GM12878 (cell line): ENCODE data around the gene USP51. TPM values are rescaled to one million over a fixed set of nuclear protein-coding genes. Genes with fewer than 3 reads are reported as not detected.

Source experiments
- ATAC-seq: fragments of 200-7000 bp; cut with Tn5 transposase; 3 replicates; pipeline ENCODE4 v1.9.1; 2020; ENCODE audit warnings: mild to moderate bottlenecking, moderate library complexity
- BruUV-seq: library from RNA; stranded (reverse); fragments of 400-500 nt; replicated peaks from 2 replicates; lab custom pipeline; 2021; lab: Mats Ljungman, UMichigan
- CTCF ChIA-PET: fragments of 300-600 bp; sonication (Branson Sonifier 250); formaldehyde crosslinking; extraction: SDS; loops from one replicate; lab custom pipeline; 2021; ENCODE audit warnings: inconsistent platforms; lab: Yijun Ruan, JAX
- POLR2A ChIA-PET: fragments of 350-600 bp; formaldehyde crosslinking; extraction: SDS; loops from one replicate; lab custom pipeline; 2021; ENCODE audit warnings: inconsistent platforms; lab: Charles Lee
- RAD21 ChIA-PET: fragments of 300-600 bp; sonication (Branson Sonifier 250); formaldehyde crosslinking; loops from one replicate; lab custom pipeline; 2023; ENCODE audit warnings: antibody characterized with exemption; ENCODE audit not compliant: unreplicated experiment; lab: Charles Lee
- SMC1A ChIA-PET: fragments of 300-600 bp; sonication (Branson Sonifier 250); formaldehyde crosslinking; loops from one replicate; lab custom pipeline; 2023; ENCODE audit not compliant: unreplicated experiment, uncharacterized antibody; lab: Charles Lee
- DNase-seq: peaks from one replicate; pipeline ENCODE4 v3.0.0-alpha.2; 2011; ENCODE audit warnings: low read depth, low spot score
- FAIRE-seq: peaks from 3 replicates; lab custom pipeline; 2011; peaks lifted over from hg19 to GRCh38; lab: Jason Lieb, UNC
- H2AFZ ChIP-seq: 2 replicates; pipeline ENCODE4 v1.6.0; 2011; ENCODE audit warnings: low read depth, low read length, control low read depth; ENCODE audit not compliant: control insufficient read depth
- H3K27ac ChIP-seq: 2 replicates; pipeline ENCODE4 v1.5.1; 2011; ENCODE audit warnings: control low read depth; ENCODE audit not compliant: control insufficient read depth, insufficient read depth
- H3K27me3 ChIP-seq, 2 experiments: replicated peaks in 1 of 2; 2 replicates each; pipeline versions ENCODE4 v1.6.0 to v1.6.1; 2011; ENCODE audit warnings: low read length in 1 of 2; ENCODE audit not compliant: control insufficient read depth in 2 of 2, insufficient read depth in 2 of 2
- H3K36me3 ChIP-seq, 2 experiments: 2 replicates each; pipeline ENCODE4 v1.5.1; 2011; ENCODE audit warnings: low read length in 1 of 2; ENCODE audit not compliant: control insufficient read depth in 2 of 2, insufficient read depth in 2 of 2
- H3K4me1 ChIP-seq: 2 replicates; pipeline ENCODE4 v1.6.1; 2011; ENCODE audit warnings: mild to moderate bottlenecking, low read length, moderate library complexity, mixed read lengths; ENCODE audit not compliant: control insufficient read depth, insufficient read depth
- H3K4me2 ChIP-seq: 2 replicates; pipeline ENCODE4 v1.6.0; 2011; ENCODE audit warnings: control low read depth; ENCODE audit not compliant: control insufficient read depth, insufficient read depth
- H3K4me3 ChIP-seq: fragments of 200-600 bp; sonication (generic); 2 replicates; pipeline ENCODE4 v1.5.1; 2016
- H3K79me2 ChIP-seq: 2 replicates; pipeline ENCODE4 v1.6.0; 2011; ENCODE audit warnings: low read length; ENCODE audit not compliant: control insufficient read depth, insufficient read depth
- H3K9ac ChIP-seq: 2 replicates; pipeline ENCODE4 v1.8.0; 2011; ENCODE audit warnings: low read length, control low read depth, mixed read lengths; ENCODE audit not compliant: control insufficient read depth, insufficient read depth
- H3K9me3 ChIP-seq: replicated peaks from 3 replicates; pipeline ENCODE4 v1.5.1; 2011; ENCODE audit warnings: mild to moderate bottlenecking, low read length; ENCODE audit not compliant: control insufficient read depth, insufficient read depth
- H4K20me1 ChIP-seq: 2 replicates; pipeline ENCODE4 v1.6.0; 2011; ENCODE audit not compliant: control insufficient read depth, insufficient read depth
- CHD4 ChIP-seq: fragments of 200-600 bp; sonication (generic); IDR thresholded peaks from 2 replicates; pipeline ENCODE4 v1.6.1; 2016; ENCODE audit warnings: mild to moderate bottlenecking
- KAT2A ChIP-seq: conservative IDR thresholded peaks from 2 replicates; pipeline ENCODE4 v1.6.1; 2011; ENCODE audit warnings: low read depth, low read length; ENCODE audit not compliant: control insufficient read depth
- PAX8 ChIP-seq: fragments of 450-650 bp; IDR thresholded peaks from 2 replicates; pipeline ENCODE4 v1.6.1; 2017; ENCODE audit warnings: mild to moderate bottlenecking, moderate library complexity
- TCF3 ChIP-seq: IDR thresholded peaks from 2 replicates; pipeline ENCODE4 v1.6.1; 2012; ENCODE audit warnings: low read depth, mild to moderate bottlenecking, low read length, borderline replicate concordance; ENCODE audit not compliant: insufficient read depth
- WGBS: methylation state at CpG from one replicate; pipeline ENCODE4 v1.1.6; 2016; ENCODE audit warnings: low lambda C conversion rate; ENCODE audit not compliant: insufficient replicate concordance, insufficient coverage; ENCODE audit errors: missing lambda C conversion rate; 5-methylcytosine and 5-hydroxymethylcytosine counted together
- in situ Hi-C: fragments of 300-500 bp; cut with MboI; formaldehyde crosslinking; loops from 9 replicates; pipeline ENCODE4 v1.14.3; 2018; ENCODE audit warnings: mixed read lengths
- intact Hi-C: fragments of 100-400 bp; cut with micrococcal nuclease; formaldehyde crosslinking; loops from one replicate; pipeline ENCODE4 v1.14.2; 2022; ENCODE audit not compliant: unreplicated experiment
- polyA plus RNA-seq, 11 experiments: library from polyadenylated mRNA; depleted of rRNA in 4 of 11; unstranded in 6 of 11; stranded (reverse) in 5 of 11; fragments of >200 nt; fragmentation: Nextera tagmentation in 4 of 11; fragmentation: Illumina TruSeq in 1 of 11; extraction: Ambion mirVana in 4 of 11; extraction: Trizol in 1 of 11; gene quantifications; 1 replicate in 1 of 11; 2 replicates in 10 of 11; pipeline versions ENCODE4 v1.2.1 to v1.2.3, GENCODE V29; 2011 to 2016; ENCODE audit warnings: inconsistent platforms in 2 of 11, missing spikeins in 2 of 11, low read depth in 1 of 11
- total RNA-seq, 4 experiments: library from RNA; depleted of rRNA in 3 of 4; stranded (reverse); fragments of >200 nt in 3 of 4; fragmentation: Illumina TruSeq in 1 of 4; extraction: Trizol in 1 of 4; gene quantifications; 2 replicates each; pipeline versions ENCODE4 v1.2.1 to v1.2.3, GENCODE V29; 2013 to 2021
- TF ChIP-seq, protein P1 (sequence below): fragments of 450-650 bp; IDR thresholded peaks from 2 replicates; pipeline ENCODE4 v1.6.1; 2017; ENCODE audit warnings: mild to moderate bottlenecking, moderate library complexity
- TF ChIP-seq, protein P2 (sequence below): IDR thresholded peaks from 2 replicates; pipeline ENCODE4 v1.6.1; 2012; ENCODE audit warnings: low read length, inconsistent platforms

Gene USP51
- total and polyA plus RNA-seq, 10 of the 15 experiments (the other 5 are each of a cell fraction or from before 2014, with no cell fraction given), result 0.52 to 1.7 (median 1.2) TPM

DNA sequence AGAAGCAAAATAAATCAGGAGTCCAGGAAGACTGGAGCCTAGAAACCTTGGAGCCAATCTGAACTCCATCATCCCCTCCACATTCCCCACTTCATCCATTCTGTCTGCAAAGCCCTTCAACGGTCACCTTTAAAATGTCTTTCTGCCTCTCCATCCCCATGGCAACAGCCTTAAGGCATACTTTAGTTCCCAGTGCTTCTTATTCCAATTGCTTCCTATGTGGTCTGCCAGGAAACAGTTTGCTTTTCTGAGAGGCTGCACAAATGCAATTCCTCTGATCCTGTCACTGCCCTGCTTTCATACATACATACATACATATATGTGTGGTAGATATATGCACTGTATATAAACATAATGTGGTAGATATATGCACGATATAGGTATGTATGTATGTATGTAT lies 38.5 kb downstream of the USP51 start:
- no peaks in the 10 kb centered on the region for H3K27me3 ChIP-seq
- TF ChIP-seq KAT2A, result no peak
- TF ChIP-seq, protein P1, sequence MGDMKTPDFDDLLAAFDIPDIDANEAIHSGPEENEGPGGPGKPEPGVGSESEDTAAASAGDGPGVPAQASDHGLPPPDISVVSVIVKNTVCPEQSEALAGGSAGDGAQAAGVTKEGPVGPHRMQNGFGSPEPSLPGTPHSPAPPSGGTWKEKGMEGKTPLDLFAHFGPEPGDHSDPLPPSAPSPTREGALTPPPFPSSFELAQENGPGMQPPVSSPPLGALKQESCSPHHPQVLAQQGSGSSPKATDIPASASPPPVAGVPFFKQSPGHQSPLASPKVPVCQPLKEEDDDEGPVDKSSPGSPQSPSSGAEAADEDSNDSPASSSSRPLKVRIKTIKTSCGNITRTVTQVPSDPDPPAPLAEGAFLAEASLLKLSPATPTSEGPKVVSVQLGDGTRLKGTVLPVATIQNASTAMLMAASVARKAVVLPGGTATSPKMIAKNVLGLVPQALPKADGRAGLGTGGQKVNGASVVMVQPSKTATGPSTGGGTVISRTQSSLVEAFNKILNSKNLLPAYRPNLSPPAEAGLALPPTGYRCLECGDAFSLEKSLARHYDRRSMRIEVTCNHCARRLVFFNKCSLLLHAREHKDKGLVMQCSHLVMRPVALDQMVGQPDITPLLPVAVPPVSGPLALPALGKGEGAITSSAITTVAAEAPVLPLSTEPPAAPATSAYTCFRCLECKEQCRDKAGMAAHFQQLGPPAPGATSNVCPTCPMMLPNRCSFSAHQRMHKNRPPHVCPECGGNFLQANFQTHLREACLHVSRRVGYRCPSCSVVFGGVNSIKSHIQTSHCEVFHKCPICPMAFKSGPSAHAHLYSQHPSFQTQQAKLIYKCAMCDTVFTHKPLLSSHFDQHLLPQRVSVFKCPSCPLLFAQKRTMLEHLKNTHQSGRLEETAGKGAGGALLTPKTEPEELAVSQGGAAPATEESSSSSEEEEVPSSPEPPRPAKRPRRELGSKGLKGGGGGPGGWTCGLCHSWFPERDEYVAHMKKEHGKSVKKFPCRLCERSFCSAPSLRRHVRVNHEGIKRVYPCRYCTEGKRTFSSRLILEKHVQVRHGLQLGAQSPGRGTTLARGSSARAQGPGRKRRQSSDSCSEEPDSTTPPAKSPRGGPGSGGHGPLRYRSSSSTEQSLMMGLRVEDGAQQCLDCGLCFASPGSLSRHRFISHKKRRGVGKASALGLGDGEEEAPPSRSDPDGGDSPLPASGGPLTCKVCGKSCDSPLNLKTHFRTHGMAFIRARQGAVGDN, result no peak
- no peak for TF ChIP-seq TCF3
- no peak for TF ChIP-seq CHD4
- TF ChIP-seq PAX8, result no peak
- TF ChIP-seq, protein P2, sequence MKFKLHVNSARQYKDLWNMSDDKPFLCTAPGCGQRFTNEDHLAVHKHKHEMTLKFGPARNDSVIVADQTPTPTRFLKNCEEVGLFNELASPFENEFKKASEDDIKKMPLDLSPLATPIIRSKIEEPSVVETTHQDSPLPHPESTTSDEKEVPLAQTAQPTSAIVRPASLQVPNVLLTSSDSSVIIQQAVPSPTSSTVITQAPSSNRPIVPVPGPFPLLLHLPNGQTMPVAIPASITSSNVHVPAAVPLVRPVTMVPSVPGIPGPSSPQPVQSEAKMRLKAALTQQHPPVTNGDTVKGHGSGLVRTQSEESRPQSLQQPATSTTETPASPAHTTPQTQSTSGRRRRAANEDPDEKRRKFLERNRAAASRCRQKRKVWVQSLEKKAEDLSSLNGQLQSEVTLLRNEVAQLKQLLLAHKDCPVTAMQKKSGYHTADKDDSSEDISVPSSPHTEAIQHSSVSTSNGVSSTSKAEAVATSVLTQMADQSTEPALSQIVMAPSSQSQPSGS, result no peak
- no peak for DNase-seq
- intact Hi-C loops, result no loop called here
- no peaks in the 10 kb centered on the region for H3K9me3 ChIP-seq
- no peaks in the 10 kb centered on the region for H4K20me1 ChIP-seq
- no peak overlapping the region; the same call in 1 of the 2 replicates for H3K4me2 ChIP-seq
- H3K27ac ChIP-seq, result no peak overlapping the region
- no peak overlapping the region for H3K9ac ChIP-seq
- H3K4me3 ChIP-seq, result no peak overlapping the region
- no peak for FAIRE-seq
- no peak overlapping the region for H2AFZ ChIP-seq
- 51% methylated on average over 2 of the region's 2 CpGs for WGBS
- ChIA-PET POLR2A (interaction anchor here (1.3 kb wide), 2 partner anchors 38 to 266 kb away, joined by 4 to 12 read pairs; partner anchors contain the start of genes RRAGB and USP51), RAD21 (interaction anchor here (1.2 to 1.4 kb wide), 4 partner anchors 35 to 1277 kb away, joined by 3 to 15 read pairs (median 3); partner anchors contain the start of gene NBDY), SMC1A (interaction anchor here (1.0 to 1.5 kb wide), 5 partner anchors 32 to 783 kb away, joined by 3 to 7 read pairs (median 3); partner anchors contain the start of gene RRAGB), CTCF (interaction anchor here (1.4 kb wide), 1 partner anchor 267 kb away, joined by 3 read pairs; the partner anchor contains the start of gene RRAGB)
- no TSS peak for BruUV-seq
- in situ Hi-C loops, result no loop called here
- no peaks in the 10 kb centered on the region for H3K36me3 ChIP-seq
- H3K4me1 ChIP-seq, result no peaks in the 10 kb centered on the region
- H3K79me2 ChIP-seq, result peaks cover 6% of the 10 kb centered on the region
- ATAC-seq, result no peak
